GM15510 (cell line): Measurements from ENCODE around the gene PRIMPOL.

ENCODE experiments used
- POLR2A ChIP-seq: IDR thresholded peaks from 3 replicates; pipeline ENCODE4 v1.6.1; 2011; ENCODE audit warnings: borderline replicate concordance; ENCODE audit not compliant: insufficient read length; ENCODE audit errors: extremely low read depth

PRIMPOL gene

DNA sequence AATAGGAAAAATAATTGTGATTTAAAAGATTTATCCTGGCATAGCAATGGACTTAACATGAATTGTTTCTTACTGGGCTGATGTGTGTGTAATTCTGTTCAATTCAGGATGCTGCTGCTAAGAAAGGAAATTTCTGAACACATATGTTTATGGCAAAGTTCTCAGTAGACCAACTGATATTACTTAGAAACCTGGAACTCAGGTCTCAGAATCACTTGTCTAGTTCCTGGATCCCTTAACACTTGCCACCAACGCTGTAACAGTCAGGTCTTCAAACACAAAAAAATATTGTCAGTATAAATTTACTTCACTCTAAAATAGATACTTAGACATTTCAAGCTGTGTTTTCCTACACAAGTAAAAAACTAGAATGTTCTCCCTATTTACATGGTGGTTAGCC lies 5.8 kb upstream of the PRIMPOL start:
- TF ChIP-seq POLR2A = no peak

DNA sequence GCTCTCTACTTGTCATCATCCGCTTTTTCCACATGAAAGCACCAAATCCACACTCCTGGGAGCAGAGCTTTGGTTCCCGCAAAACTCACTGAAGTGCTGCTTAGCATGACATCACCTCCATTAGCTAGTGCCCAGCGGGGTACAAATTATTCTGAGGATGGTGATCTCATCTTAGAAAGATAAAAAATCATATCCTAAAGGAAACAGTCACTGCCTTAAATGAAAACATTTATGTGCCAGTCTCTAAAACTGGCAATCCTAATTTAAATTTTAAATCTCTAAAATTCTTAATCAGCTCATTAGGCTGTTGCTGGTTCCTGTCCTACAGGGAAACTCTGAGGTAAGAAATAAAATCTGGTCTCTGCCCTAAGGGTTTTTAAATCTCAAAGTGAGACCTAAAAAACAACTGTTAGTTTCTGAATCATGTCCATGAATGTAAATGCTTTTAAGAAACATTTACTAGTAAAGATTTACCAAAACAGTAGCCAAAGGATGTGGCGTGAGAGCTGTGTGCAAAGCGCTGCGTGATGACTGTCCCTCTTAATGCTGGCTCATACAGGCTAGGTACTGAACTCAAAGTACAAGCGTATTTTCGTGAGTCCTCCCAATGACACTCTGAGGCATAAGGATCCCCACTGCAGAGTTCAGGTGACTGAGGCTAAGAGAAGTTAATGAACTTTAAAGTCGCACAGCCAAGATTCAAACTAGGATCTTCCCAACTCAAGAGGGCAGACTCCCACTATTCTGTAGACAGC lies 4.8 kb upstream of the PRIMPOL start:
- TF ChIP-seq POLR2A = no peak

DNA sequence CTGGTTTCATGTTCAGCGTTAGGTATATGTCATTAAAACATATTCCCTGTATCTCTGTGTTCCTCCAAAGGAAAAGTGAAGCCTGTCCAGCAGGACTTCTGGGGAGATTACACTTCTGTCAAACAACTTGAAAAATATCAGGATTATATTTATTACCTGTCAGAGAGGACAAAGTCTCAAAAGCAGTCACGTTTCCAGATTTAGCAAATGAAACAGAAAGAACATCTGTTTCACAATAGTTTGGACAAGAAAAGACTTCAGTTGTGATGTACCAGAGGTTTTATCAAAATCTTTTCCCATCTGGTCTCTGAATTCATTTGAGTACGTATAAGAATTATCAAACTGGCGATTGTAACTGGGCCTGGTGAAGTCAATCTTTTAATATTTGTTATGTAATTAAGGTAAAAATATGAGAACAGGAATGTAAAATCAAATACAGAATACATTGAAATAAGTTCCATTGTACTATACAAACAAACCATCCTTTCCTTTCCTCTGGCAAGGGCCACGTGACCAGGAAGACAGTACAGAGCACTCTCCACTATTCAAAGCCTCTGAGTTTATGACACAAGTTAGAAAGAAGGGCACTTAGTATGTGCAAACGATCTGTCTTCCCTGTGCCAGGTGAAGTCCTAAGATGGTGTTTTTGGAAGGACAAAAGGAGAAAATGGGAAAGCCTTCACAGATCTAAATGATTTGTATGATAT lies 3.5 kb upstream of the PRIMPOL start:
- TF ChIP-seq POLR2A = no peak

DNA sequence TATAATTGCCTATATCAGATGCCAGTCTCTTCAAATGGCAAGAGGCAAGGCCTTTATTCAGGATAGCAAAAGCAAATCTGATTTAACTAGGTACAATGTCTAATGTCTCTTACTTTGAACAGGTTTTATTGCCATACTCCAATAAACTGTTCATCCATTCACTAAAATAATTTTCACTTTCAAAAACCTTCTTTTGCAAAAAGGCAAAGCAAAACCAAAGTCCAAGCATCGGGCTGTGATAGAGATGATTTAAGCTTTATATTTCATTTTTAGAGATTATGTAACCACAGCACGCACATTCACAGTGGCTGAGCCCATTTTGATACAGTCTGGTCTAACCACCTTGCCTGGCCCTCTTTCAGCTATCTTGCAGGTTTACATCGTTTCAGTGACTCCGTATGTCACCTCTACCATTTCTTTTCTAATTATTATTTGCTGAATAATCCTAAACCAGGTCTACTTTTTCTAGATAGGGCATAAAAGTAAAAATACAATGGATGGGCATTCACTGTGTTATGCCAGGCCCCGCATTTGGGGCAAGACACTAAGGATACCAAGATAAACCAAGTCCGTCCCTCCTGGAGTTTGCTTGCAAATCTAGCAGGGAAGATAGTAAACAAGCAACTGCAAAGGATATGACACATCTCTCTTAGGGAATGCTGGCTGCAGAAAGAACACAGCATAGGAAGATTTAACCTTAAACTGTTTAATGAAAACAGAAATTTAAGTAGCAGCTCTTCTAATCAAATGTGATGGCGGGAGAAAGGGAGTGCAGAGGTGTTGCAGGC lies 2.1 kb upstream of the PRIMPOL start:
- no peak for TF ChIP-seq POLR2A

DNA sequence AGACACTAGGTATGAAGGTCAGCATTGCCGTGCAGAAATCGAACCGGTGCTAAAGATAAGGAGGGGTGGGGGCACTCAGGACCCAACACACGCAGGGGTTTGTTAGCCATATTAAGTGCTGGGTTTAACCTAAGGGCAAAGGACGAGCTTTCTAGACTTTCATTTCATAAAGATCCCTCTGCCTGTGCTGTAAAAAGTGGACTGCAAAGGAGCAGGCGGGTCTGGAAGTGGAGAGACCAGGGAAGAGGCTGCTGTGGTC lies 1.6 kb upstream of the PRIMPOL start:
- TF ChIP-seq POLR2A = no peak

DNA sequence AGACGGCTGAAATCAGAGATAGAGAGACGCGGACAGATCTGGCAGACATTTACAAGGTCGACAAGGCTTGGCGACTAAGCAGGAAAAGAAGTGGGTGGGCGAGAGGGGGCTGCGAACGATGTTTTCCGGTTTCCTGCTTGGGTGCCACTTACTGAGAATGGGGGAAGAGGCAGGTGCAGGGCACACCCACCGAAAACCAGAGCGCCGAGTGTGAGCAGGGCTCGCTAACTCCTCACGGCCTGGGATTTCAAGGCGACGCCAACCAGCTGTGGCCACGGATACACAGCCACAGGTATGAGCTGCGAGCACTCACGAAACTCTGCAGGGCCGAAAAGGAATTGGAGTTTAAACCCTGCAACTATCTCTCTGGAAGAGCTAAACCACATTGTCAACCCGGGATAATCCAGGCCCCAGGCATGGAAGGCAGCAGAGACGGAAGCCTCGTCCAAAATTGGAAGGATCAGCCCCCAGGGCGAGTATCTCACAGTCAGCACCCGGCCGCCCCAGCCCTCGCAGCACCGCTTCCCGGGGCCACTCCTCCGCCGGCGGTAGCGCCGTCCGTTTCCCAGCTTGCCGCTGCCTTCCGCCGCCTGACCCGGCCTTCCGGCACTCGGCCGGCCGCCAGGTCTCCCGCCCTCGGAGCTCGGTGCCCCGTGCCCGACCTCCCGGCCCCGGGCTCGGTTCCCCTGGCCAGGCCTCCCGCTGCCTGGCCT lies 1.1 kb upstream of the PRIMPOL start:
- no peak for TF ChIP-seq POLR2A

DNA sequence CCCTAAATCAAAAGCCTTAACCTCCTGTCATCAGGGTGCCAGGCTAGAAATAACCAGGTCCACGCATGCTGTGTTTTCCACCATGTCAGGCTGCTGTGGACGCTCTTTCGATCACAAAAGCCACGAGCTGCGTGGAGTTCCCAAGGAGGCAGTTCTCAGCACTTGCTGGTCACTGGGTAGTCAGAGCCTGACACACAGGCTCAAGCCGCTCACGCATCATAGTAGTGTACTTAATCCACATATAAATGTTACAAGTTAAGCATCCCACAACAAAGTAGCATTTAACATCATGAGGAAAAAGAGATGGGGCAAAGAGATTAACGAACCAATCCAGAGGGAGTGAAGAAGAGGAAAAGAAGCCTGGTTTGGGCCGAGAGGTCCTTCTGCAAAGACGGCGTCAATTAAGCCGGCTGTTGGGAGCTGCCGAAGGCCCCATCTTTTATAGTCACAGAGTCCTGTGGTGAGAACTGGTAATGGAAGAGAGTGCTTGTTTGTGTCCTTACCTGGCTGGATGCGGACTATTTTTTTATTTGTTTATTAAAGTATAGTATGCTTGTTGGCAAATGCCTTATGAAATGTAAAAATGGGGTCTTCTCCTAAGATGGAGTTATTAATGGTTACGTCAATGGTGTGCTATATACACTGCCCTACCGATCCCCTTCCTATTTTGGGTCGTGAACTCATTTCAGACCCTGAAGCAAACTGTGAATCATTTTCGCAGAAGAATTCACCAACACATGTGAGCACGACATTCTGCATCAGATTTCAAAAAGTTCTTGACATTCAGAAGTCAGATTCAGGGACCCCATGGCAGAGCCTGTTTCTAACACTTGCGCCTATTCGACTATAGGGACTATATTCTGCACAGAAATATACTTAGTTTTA lies 675 bp downstream of the PRIMPOL start:
- no peak for TF ChIP-seq POLR2A

DNA sequence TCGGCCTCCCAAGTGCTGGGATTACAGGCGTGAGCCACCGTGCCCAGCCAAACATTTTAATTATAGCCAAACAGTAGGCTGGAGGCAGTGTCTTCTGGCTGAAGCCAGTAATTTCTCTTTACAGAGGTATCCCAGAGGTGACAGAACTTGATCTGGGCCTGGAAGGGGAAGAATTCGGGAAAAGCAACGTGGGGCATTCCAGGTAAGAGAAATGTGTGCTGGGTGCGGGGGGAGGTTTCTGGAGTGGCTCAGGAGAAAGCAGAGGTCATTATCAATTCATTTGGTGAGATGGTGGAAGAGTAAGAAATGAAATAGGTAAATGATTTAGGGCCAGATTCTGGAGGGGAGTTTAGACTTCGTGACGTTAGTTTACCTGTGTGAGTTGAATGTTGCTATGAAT lies 2.4 kb downstream of the PRIMPOL start:
- TF ChIP-seq POLR2A = no peak

DNA sequence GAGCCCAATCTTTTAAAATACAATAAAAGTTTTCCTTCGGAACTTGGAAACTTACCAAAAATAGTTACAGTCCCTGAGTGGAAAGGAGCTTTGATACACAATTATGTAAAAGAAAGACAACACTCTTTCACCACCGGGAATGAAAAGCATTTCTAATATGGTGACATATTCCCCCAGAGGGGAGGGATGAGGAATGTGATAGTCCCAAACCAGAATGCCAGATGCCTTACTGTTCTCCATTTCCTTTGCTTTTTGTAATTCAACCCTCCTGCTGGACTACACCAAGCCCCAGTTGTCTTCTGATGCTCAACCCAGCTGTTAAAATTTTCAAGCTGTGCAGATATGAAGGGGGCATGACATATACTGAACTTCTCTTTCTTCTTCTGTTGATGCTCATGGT lies 4.1 kb downstream of the PRIMPOL start:
- no peak for TF ChIP-seq POLR2A

DNA sequence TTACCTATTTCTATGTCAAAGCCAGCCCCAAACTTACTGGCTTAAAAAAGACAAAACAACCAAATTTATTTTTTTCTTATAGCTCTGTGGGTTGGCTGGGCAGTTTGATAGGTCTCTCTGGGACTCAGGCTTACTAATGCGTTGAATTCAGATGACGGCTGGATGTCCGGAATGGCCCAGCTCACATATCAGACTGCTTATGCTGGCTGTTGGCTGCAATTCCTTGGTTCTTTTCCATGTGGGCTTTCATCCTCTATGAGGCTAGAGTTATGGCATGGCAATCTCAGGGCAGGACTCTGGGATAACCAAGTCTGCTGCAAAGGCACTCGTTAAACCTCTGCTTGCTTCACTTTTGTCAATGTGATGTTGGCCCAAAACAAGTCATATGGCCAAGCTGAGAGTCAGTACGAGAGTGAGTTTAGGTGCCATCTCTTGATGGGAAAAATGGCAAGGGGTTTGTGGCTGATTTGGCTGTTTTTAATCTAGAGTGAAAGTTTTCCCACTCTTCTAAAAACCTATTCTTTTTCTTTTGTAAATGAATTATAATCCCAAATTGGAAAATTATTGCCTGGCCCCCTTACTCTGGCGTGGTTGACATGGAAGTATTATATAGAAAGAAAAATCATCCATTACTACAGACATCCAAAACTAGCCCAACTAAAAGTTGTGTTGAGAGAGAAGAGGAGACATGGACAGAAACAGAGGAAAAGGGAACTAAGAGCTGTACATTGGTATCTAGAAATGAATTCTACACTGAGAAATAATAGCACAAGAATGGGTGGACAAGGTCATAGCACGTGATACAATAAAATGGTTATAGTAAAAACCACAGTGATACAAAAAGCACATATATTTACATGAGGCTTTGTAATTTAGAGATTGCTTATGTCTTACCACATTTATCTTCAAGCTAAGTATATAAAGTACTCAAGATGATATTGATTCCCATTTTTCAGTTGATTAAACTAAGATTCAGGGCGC lies 6.6 kb downstream of the PRIMPOL start:
- no peak for TF ChIP-seq POLR2A

DNA sequence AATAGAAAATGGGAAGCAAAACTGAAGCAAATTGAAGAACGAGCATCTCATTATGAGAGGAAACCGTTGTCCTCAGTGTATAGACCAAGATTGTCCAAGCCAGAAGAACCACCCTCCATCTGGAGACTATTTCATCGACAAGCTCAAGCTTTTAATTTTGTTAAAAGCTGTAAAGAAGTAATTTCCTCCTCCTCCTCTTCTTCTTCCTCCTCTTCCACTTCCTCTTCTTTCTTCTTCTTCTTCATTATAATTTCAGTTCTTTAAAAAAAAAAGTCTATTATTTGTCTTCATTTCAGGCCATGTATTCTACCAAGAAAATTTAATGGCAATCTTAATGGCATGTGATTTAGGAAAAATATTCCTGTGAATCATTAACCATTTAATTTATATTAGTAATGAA lies 7.6 kb downstream of the PRIMPOL start:
- TF ChIP-seq POLR2A = no peak

DNA sequence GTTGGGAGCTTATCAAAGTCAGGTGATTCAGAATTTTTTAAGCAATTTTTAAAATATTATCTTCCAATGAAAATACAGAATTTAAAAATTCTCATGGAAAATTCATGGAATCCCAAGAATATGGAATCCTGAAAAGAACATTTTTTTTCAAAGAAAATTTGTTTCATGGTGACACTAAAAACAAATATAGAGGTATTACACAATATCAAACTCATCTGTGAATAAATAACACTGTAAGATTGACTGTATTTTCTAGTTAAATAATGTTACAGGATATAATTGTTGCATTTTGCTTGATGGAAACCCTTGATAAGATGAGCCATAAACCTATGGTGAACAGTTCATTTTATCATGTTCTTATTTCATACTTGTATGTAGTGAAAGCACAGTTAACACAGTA lies 11.4 kb downstream of the PRIMPOL start:
- TF ChIP-seq POLR2A = no peak

DNA sequence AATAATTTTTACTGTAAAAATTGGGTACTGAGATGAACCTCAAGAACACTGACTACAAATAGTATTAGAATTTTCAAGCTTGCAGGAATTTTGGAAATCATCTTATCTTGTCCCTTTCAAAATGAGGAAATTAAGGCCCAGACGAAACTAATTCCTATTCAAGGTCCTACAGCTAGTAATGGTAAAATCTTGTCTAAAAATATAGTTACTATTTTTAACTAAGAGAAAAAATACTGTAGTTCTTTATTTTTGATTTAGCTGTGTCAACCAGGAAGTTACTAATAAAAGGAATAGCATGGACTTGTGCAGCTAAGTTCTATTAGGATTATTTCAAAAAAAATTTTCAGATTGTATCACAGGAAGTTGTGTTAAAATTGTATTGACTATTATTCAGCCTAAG lies 12.7 kb downstream of the PRIMPOL start:
- no peak for TF ChIP-seq POLR2A
